DMS 273 treated with DMSO at 0.1 percent for 48 hours (cell line): ENCODE measurements around the gene SLC4A7.
"Not testable (repeated sequence)": the region's sequence is repeated elsewhere in the genome, so short reads cannot be mapped to it uniquely, and the experiment has no call there.

Experiments used
- DNase-seq: peaks from one replicate; lab custom pipeline; 2025; lab: John Stamatoyannopoulos, UW

The SLC4A7 gene

GRCh38 chr3:27428446-27428845, 55.7 kb downstream of the SLC4A7 start:
- DNase-seq, result no peak

GRCh38 chr3:27426926-27427325, 57.3 kb downstream of the SLC4A7 start:
- no peak for DNase-seq

DNA sequence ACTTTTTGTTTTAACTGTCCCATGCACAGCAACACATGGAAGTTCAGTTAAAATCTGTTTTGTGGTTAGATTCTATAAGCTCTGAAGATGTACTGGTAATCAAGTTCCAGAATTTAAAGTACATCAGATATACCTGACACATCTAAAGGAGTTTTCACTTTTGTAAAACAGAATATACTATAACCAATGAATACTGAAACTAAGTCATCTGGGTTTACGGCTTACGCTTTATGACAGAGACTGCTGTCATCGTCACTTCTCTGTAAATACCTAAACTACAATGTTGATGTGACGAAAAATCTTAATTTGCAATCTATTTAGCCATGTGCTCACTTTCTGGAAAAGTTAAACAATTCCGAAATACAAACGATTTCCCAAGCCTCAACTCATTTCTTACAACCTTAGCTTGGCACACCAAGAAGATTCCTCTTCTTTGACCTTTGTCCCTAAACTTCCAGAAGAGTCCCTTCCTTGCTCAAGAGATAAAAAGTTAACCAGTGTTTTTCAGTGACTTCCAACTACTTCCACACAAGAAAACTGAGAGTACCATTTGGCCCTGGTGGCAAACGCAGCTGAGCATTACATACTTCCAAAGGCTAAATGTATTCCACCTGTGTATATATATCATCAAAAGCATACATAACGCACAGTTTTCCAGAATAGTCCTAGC, 58.2 kb downstream of the SLC4A7 start:
- DNase-seq, result no peak

DNA sequence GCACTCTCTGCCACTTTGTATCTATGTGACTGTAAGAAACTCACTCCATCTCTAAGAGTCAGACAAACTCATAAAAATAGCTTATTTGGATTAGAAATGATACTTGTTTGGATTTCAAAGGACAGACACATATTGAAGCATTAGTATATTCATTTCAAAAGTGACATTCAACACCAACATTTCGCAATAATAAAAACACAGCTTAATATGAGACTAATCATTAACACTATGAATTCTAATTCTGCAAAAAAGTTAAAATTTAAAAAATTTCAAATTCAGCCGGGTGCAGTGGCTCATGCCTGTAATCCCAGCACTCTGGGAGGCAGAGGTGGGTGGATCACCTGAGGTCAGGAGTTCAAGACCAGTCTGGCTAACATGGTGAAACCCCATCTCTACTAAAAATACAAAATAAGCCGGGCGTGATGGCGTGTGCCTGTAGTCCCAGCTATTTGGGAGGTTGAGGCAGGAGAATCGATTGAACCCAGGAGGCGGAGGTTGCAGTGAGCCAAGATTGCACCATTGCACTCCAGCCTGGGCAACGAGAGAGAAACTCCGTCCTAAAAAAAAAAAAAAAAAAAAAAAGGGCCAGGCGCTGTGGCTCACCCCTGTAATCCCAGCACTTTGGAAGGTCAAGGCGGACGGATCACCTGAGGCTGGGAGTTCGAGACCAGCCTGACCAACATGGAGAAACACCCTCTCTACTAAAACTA, 59.2 kb downstream of the SLC4A7 start:
- DNase-seq, result not testable (repeated sequence)

GRCh38 chr3:27423463-27423862, 60.7 kb downstream of the SLC4A7 start:
- no peak for DNase-seq

DNA sequence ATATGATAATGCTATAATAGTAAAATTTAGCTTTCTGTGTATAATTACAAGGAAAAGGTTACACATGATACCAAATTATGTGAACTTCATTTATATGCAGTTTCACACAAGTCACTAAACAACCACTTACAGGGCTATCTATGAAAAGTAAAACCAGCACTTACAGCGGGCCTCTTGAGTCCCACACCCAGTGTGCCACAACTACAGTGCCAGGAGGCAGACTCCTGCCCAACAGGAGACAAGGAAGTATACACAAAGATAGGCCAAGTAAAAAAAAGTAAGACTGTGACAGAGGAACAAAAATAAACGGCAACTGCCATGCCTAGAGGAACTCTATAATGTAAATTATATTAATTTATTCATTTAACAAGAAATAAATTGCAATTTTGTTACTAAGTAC, 61.6 kb downstream of the SLC4A7 start:
- DNase-seq, result no peak

DNA sequence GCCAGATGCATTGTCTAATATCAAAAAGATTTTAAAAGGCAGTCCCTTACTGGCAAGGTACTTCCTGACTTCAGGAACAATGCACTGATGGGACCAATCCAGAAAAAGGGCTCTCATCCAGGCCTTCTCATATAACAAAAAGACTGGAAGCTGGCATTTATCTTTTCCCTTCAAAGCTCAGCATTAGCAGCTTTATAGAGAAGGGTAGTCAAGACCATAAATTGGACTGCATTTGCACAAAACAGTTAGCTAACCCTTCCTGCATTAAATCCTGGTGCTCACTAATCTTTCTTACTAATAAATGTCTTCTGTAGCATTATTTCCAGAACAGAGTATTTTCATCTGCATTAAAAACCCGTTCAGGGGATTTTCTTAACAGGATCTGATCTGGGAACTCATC, 69.0 kb downstream of the SLC4A7 start:
- DNase-seq, result no peak

GRCh38 chr3:27392950-27393679, 91.1 kb downstream of the SLC4A7 start:
- DNase-seq, result no peak

- not testable (repeated sequence) for DNase-seq
These were observed 91.8 kb downstream of the SLC4A7 start for GRCh38 chr3:27392414-27392813.

DNA sequence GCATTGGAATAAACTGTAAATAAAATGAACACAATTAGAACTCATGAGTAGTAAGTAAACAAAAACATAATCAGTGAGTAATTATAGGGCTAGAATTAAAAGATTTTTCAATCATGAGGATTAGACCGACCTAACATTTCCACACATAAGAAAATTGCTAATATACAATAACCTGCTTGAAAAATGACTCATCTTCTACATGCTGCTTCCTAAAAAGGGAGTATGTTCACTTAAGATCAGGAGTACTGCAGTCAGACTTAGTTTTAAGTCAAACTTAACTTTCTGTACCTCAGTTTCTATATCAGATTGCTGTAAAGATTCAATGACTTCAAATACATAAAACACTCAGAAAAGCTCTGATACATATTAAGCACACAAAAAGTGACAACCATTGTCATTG, 92.4 kb downstream of the SLC4A7 start:
- DNase-seq, result no peak

DNA sequence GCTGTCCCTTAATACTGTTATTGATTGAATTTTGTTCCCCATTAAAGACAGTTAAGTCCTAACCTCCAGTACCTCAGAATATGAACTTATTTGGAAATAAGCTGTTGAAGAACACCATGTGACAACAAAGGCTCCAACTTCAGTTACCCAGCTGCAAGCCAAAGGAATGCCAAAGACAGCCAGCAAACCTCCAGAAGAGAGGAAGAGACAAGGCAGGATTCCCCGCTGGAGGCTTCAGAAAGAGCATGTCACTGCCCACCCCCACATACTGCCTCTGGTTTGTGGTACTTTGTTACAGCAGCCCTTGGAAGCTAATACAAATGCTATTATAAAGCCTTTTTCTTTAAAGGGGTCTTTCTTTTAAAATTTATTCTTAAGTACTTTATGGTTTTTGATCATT, 96.6 kb downstream of the SLC4A7 start:
- no peak for DNase-seq

DNA sequence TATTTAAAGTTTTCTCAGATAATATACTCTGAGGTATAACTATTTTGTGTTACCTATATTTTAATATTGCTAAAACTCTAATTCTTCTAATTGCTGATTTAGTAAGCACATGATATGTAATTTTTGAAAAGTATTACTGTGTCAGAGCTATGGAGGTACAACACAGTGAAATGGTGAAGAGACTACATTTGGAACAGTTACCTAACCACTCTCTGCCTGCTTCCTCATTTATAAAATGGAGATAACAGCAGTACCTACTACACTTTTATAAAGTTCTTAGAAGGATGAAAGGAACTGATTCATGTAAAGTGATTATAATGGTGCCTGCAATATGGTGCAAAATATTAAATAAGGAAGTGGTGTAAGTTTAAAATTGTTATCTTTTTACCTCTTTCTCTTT, 98.7 kb downstream of the SLC4A7 start:
- no peak for DNase-seq

DNA sequence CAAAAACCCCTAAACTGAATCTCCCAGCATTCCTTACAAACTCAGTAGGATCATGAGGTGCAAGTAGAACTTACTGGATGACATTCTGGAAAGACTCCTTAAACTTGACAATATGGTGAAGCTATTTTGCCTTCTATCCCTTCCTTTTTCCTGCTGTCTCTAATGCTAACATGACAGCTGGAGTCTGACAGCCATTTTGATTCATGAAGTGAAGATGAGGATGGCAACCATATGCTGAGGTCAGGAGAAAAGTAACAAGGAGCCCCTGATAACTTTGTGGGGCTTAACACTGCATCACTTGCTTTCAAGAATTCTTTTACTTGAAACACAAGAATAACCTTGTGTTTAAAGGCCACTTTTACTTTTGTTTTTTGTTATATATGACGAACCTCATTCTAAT, 100.0 kb downstream of the SLC4A7 start:
- no peak for DNase-seq

GRCh38 chr3:27380433-27381357, 103.5 kb downstream of the SLC4A7 start:
- no peak for DNase-seq

- DNase-seq, result no peak
These were observed 105.9 kb downstream of the SLC4A7 start for GRCh38 chr3:27378331-27378730.

GRCh38 chr3:27376109-27376772, 107.9 kb downstream of the SLC4A7 start:
- no peak for DNase-seq

GRCh38 chr3:27368831-27369607, 115.2 kb downstream of the SLC4A7 start, which contains the start of gene NEK10:
NEK10 (minus strand) TSS chr3:27369383; CDS start chr3:27352882, 16,501 bp downstream.
- DNase-seq, result peak; percentile 54

GRCh38 chr3:27366062-27366591, 118.1 kb downstream of the SLC4A7 start:
- no peak for DNase-seq

- DNase-seq, result peak; percentile 44
These were observed 123.8 kb downstream of the SLC4A7 start for GRCh38 chr3:27360113-27361078.
